KG1 (cell line): ENCODE results near the gene MSI2.

Experiments used
- DNase-seq: peaks from one replicate; lab custom pipeline; 2025; lab: John Stamatoyannopoulos, UW

The MSI2 gene

DNA sequence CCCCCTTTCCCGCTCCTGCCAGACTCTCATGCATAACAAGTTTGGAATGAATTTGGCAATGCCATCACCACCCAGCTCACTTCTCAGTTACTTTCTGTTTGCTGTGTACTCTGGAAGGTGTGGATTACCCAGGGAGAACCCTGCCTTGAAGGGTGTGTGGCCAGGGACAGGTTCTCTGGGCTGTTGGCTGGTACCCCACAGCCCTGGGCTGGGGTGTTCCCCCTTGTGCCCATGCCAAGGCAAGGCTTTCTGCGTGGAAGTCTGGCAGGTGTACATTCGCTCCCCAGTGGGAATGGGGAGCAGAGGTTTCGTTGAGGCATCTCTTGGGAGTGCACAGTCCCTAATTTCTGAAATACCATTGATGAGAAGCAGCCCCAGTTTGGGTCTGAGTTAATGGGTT, 301.1 kb downstream of the MSI2 start:
- DNase-seq = no peak

DNA sequence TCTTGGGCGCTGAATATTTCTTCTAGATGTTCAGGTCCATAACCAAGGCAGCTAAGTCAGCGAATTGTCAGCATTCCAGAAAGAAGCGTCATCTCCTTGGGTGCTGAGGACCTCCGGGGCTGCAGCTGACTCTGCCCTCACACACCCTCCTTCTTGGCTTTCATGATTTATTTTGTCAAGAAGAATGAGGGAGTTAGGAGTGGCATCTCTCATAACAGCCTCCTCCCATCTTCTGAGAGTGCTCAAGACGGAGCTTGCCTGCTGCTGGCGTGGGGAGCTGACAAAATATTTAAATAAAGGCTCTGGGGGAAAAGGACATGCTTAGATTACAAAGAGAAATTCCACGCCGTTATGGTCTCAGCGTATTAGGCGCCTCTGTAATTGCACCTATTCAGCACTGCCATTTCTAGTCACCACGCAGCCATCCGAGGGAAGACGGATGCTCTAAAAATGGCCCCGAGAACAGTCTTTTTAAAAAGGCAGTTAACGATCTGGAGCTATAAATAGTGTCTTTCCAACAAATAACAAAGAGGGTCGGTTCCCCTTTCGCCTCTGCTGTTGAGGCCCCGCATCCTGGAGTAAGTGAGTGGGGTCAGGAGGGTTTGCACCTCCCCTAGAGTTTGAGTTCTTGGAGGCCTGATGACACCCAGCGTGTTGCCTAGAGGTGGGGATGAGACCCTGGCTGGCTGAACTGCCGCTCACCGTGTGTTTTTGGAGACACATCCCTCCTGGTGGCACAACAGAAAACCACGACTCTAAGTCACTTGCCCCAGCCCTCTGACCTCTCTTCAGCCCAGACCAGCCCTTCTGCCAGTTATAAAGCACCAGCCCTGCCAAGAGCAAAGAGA, 301.7 kb downstream of the MSI2 start:
- peak; percentile 24 for DNase-seq

DNA sequence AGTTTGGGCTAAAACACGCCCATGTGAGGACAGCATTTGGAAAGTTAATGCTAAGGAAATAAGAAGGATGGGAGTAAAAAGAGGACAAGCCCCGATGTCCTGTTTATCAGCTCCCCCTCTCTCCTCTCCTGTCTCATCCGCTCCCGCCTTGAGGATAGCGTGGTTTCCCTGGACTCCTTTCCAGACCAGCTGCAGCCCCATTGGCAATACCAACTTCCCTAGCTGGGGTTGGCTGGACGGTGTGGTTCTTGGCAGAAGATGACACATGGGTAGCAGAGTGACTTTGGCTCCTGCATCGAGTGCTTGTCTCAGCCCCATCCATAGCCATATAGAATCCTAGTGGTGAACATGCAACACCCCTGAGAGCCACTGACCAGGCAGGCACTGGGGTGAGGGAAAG, 302.9 kb downstream of the MSI2 start:
- DNase-seq = no peak

DNA sequence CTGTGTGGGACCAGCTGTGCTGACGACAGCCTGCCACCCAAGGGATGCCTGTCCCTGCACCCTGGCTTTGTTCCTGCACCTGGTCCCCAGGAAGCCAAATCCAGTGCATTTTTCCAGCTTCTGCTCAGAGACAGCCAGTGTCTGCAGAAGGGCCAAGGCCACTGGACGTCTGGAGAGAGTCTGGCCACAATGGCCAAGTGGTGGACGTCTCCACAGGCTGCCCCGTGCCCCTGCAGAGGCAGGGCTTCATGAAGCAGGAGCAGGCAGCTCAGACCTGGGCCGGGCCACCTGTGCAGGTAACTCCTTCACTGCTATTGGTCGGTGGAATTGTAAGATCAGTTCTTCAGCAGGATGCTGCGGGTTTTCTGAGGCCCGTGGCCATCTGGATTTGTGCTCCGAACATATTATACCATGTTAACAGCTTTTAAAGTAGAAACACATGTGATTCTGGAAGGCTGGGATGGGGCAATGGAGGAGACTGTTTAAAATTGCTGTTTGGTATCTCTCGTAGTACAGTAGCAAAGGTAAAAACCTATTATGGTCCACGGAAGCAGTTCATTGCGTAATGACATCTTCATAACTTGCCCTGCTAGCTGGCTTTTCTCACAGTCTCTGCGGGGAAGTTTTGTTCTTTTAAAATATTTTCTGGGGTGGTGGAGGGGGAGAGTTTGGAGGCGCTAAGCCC, 303.5 kb downstream of the MSI2 start:
- DNase-seq = no peak

DNA sequence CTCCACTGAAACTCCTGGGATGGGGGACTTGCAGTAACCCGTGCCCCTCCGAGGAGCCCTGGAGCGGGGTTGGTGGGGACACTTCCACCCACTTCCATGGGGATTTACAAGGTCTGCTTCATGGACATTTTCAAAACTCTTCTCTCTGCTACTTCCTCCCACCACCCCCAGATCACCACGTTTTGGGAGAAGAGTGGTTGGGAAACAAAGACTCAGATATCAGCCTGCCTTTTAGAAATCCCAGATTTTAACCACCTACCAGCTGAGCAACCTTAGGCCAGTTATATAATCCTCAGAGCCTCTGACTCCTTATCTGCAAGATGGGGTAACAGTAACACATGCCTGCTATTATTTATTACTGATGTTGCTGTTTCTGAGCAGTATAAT, 304.0 kb downstream of the MSI2 start:
- DNase-seq = no peak

DNA sequence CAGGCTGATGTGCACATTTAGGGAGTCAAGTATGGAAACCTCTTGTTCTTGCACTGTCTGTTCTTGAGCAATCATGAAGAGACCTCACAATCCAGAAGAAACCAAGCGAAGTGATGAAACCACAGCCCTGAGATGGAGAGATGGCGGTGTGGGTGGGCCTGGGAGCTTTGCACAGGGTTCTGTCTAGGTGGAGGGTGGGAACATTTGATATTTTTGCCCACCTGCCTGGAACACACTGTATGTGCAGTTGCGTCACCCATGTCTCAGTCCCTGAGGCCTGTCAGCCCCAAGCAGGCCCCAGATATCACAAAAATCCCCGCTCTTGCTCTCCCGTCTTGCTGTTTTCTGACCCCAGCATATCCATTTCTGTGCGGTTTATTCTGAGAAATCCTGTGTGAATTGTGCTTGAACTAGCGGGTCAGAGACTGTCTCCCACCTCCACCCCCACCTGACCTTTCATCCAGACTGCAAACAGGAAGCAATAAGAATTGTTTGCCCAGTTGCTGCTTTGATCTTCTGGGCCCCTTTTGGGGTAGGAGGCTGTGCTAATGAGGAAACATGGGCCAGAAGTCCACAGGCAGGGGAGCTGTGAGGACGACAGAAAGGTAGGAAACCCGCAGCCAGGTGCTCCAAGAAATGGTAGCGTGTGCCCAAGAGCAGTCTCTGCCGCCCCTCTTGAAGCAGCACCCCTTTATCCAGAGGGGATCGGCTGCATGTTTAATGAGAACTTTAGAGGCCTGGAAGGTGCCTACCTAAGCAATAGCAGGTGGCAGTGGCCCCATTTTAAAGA, 304.9 kb downstream of the MSI2 start:
- no peak for DNase-seq

DNA sequence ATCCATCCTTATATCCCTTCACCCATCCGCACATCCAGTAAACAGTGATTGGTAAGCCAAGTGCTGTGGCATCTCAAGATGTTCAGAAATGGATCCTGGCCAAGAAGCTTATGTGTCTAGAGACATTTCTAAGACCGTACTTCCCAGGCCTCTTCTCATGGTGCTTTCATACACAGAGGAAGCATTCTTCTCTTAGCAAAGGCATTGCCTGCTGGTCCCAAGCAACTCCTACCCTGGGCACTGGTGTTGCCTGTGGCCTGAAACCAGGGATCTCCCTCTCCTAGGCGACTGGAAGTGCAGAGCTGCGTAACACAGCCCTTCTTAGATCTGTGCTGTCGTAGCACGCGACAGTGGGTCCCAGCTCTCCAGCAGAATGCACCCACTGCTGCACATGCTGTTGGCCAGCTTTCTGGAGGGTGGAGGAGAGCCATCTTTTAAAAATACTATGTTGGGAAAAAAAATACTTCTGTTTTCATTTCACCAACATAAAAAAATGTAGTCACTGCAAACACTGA, 305.9 kb downstream of the MSI2 start:
- no peak for DNase-seq

DNA sequence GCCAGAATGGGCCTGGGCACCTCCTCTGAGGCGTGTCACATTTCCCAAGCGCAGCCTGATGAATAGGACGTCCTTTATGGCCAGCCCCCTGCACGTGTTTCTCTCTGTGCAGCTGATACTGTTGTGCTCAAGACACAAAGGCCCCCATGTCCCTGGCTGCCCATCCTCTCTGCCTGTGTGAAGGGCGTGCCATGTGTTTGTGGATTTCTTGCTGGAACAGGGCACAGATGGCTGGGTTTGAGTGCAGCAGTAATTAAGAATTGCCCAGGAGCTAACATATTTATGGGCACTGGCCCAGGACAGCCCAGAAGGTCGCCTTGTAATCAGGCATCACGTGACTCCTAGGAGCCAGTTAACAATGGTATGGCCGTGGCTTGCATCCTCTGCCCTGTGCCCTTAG, 307.6 kb downstream of the MSI2 start:
- DNase-seq = no peak

DNA sequence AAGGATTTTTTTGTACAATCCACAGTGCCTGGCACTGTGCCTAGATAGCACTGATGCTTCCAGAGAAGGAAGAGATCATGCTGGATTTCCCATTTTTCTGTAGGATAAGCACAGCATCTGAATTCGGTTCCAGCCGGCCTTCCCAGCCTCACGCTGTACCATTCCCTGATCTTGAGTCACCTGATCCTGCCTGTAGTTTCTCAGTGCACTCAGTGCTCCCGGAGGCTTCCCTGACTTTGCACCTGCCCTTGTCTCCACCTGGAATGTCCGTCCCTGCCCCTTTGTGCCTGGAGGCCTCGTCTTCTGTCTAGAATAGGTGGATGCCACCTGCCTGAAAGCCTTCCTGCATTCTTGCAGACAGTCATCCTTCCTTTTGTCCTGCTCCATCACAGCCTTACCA, 308.9 kb downstream of the MSI2 start:
- no peak for DNase-seq

DNA sequence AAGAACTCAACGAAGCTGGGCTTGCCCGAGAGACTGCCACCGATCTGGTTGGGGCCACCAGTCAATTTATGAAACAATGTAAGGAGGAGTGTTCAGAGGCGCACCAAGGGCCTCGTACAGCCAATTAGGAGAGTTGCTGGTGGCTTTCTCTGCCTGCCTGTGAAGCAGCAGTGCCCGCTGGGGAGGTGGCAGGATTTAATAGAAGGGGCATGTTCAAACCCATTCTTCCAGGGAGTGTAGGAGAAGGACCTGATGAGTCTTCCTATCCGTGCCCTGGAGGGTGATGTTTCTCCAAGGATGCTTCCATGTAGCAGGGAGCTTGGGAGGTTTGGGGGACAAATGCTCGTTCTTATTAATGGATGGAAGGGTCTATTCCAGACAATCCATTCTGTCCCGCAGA, 310.4 kb downstream of the MSI2 start:
- DNase-seq = no peak

DNA sequence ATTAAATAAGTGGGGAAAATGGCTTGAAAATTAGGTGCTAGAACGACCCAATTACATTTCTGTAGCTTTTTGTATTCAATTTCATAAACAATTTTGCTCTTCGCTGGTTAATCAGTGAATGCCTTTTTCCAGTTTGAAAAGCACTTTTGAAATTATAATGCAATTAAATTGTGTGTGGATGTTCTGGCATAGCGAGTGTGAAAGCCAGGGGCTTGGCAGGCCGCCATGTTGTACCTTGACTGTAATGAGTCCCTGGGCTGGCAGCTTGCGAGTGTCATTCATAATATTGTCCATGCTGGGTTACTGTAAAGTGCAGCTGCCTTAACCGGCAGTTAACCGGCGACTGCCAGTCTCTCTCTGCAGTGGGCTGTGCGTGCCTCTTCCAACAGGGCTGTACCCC, 310.9 kb downstream of the MSI2 start:
- no peak for DNase-seq

DNA sequence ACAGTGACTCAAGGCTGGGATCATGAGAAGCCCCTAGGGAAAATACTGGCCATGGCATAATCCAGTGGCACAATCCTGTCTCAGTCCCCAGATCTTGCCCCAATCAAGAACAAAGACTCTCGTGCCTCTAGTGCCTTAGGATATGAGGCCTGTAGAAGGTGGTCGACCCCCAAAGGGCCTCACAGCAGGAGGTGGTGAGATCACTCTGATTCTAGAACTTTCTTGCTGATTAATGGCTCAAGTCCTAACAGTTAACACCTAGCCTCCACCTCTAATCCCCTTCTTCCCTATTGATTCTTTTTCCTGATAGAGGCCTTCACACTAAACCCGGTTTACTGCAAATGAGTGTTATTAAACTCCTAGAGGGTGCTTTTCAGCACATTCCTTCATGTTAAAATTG, 312.0 kb downstream of the MSI2 start:
- DNase-seq = no peak

DNA sequence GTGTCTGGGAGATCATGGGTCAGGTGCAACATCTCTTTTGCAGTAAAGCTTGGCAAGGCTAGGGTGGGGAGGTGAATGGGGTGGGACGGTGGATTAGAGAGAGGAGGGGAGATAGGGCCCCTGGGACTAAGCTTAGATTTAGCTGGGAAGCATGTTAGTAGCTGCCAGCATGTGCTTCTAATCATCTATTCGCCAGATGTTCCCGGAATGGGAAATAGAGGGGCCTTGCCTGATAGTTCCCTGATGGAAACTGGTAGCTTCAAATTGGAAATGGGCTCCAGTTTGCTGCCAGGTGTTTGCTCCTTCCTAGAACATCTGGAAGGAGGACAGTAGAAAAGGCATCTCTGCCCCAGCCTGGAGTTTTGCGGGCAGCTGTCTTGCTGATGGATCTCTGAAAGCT, 312.7 kb downstream of the MSI2 start:
- DNase-seq = no peak

DNA sequence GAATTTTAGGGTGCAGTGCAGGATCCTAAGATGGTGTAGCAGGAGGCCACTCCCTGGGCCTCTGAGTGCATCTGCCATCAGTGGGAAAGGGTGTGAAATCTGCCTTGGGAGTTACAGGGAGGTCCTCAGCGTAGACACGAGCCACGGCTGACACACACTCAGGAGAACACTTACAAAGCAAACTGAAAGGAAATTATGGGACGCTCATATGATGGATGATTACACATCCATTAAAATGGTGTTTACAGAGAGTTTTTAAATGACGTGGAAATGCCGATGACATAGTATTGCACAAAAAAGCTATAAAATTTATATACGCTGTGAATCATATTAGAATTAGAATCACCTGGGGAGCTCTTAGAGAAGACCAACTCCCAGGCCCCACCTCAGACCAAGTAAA, 313.5 kb downstream of the MSI2 start:
- DNase-seq = no peak

DNA sequence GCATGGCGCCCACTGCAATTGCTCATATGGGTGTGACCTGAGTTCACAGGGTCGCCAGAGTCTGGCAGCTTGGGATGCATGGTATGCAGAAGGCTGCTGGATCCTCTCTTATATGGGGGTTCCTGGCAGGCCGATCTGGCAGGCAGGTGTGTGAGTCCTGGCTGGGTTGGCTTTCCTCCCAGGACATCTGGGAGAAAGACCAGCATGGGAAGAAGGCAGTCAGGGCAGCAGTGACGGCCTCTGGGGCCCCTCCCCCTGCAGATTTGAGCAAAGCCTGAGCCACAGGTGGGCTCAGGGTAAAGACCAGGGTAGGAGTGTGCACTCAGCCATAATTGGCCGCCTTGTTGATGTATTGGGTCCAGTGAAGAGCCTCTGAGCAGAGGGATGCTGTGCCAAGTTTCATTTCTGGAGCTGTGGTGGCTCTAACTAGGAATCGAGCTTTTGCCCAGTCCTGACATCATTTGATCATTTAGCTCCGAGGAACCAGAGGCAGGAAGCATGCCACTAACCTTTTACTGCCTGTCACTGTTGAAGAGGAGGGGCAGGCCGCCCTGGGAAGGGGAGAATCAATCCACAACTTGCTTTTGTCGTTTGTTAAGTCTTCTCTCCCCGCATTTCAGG, 314.5 kb downstream of the MSI2 start:
- DNase-seq = no peak

DNA sequence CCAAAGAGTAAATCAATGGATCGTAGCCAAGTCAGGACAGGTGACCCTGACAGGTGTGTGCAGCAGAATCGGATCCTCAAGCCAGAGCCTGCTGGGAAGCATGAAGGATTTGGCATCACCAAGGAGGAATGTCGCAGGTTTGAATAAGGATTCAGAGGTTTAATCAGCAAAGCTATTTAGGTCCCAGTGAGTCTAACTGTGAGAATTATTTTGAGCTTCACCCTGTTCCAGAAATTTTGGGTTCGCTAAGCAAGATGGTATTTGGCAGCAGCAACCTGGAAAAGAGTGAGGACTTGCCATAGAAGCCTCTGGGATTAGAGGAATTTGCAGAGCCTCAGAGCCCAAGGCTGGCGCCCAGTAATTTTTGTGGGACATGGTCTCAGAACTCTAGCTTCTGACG, 315.7 kb downstream of the MSI2 start:
- no peak for DNase-seq

DNA sequence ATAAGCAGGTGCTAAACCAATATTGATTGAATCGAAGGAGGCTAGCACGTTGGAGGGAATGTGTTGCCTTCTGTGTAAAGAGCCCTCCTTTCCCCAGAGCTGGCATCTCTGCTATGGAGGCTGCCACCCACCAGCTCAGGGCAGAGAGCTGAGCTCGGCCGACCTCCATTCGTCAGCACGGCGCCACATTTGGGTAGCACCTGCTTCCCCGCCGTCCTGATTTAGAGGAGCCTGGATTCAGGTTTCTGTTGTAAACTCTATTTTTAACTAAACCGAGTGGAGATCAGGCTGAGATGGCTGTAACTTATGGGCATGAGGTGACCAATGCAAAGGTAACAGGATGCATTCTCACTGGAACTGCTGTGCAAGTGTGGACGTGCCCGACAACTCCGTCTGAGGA, 316.3 kb downstream of the MSI2 start:
- DNase-seq = no peak

DNA sequence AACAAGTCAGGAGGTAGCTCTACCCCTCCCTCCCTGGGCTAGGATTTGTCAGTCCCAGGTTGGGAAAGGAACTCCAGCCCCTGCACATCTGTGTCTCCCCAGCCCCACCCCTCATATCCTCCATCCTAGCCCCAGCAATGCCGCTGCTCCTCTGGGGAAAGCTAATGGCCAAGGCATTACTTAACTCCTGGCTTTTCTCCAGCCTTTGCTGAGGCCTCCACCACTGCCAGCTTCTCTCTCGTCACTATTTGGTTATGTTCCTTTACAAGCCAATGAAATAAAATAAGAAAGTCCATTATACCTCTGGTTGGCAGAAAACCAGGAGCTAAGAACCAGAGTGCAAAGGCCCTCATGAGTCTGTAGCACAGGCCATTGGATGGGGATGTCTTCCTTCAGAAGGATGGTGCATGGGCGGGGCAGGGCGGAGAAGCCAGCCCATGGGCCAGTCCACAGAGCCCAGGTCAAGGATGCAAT, 317.8 kb downstream of the MSI2 start:
- no peak for DNase-seq

DNA sequence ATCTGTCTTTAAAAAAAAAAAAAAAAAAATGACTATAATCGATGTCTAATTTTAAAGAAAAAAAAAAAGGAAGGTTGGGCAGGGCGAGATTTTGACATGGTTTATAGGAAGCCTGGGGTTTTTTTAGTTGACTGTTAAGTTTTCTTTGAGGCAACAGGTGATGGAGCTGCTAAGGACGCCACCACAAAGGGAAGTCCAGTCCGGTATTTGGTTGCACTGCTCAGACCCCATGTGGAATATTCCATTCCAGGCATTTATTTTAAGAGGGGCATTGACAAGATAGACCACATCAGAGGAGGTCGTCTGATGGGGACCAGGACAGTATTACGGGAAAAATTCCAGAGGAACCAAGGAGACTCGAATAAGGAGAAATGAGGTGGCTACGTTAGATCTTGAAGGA, 320.4 kb downstream of the MSI2 start:
- no peak for DNase-seq

DNA sequence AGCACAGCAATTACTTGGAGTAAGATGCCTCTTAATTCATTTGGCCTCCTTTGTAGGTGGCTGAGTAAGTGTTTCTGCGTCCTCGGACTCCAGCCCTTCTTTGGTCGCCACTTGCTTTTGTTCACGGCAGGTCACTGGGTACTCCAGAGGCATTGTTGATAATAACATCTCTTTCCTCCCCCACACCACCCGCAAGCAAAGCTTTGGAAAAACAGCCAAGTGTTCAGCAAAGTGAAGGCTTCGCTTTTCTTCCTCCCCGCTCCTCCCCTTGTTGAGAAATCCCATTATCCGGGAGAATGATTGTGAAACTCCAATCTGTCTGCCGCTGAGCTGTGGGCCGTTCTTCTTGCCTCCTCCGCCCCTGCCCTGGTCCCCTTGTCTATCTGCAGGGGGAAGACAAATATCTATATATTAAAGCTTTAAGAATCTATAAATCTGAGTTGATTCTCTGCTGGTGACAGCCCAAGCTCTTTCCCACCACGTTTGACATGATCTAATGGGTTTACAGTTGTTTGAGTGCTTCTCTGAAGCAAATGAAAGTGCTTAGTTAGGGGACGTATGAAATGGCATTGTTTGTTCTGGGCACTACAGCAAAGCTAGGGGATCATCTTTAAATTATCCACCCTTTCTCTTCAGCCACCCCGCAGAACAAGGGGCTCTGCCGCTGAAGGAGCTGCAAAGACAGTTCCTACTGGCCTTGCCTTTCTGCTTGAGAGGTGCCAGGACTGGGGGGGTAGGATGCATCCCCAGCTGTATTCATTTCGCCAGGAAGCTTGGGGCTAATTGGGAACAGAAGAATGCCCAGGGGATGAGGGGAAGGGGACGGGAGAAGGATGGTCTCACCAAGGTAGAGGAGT, 321.7 kb downstream of the MSI2 start:
- DNase-seq = no peak

DNA sequence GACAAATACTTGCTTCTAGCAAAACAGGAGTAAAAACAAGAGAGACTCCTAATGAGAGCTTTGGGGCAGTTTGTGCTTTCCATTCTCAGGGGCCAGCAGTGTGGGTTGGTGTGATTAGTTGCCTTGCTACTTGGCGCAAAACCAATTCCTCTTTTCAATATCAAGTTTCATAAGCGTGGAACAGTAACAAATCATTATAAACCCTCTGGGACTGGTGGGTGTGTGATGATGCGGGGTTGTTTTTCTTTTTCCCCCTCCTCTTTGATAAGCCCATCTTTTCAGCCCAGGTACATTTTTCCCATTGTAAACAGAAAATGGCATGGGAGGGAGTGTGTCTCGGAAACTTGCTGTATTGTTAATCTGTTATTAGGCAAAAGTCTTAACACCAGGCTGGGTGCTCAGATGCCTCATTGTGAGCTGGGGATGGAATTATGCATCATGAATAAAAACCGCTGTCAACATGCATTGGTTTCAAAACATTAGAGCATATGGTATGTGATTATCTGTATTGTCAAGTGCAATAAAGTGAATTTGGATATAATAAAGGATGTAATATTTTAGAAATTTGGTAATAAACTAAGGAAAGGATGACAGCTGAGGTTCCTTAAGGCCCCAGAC, 322.4 kb downstream of the MSI2 start:
- no peak for DNase-seq
